MCF 10A (cell line): Measurements from ENCODE around the gene SPARCL1. TPM values are rescaled to one million over a fixed set of nuclear protein-coding genes. Genes with fewer than 3 reads are reported as not detected.

Experiments used
- BruUV-seq: library from RNA; stranded (reverse); fragments of 400-500 nt; replicated peaks from 2 replicates; lab custom pipeline; 2021; lab: Mats Ljungman, UMichigan
- CTCF ChIA-PET: fragments of 300-600 bp; sonication (Branson Sonifier 250); formaldehyde crosslinking; extraction: SDS; loops from one replicate; lab custom pipeline; 2021; ENCODE audit warnings: antibody characterized with exemption, inconsistent platforms; lab: Yijun Ruan, JAX
- POLR2A ChIA-PET: fragments of 300-600, 350-650 bp; sonication (Branson Sonifier 250); formaldehyde crosslinking; extraction: SDS; loops from one replicate; lab custom pipeline; 2020; ENCODE audit warnings: antibody characterized with exemption, inconsistent platforms; lab: Yijun Ruan, JAX
- DNase-seq: peaks from one replicate; pipeline ENCODE4 v3.0.0-alpha.2; 2018; ENCODE audit not compliant: unreplicated experiment
- H3K27ac Mint-ChIP-seq: one replicate; pipeline ENCODE4 v1.8.0; 2022; ENCODE audit warnings: mild to moderate bottlenecking, low read depth, mixed read lengths; ENCODE audit not compliant: unreplicated experiment
- H3K27me3 Mint-ChIP-seq: one replicate; pipeline ENCODE4 v1.8.0; 2022; ENCODE audit warnings: mixed read lengths; ENCODE audit not compliant: insufficient read depth, unreplicated experiment
- H3K36me3 Mint-ChIP-seq: one replicate; pipeline ENCODE4 v1.8.0; 2022; ENCODE audit warnings: mild to moderate bottlenecking, moderate library complexity, mixed read lengths; ENCODE audit not compliant: insufficient read depth, unreplicated experiment
- H3K4me1 Mint-ChIP-seq: one replicate; pipeline ENCODE4 v1.8.0; 2022; ENCODE audit warnings: mixed read lengths; ENCODE audit not compliant: insufficient read depth, unreplicated experiment
- H3K4me3 Mint-ChIP-seq: one replicate; pipeline ENCODE4 v1.8.0; 2022; ENCODE audit warnings: mild to moderate bottlenecking, moderate library complexity, mixed read lengths; ENCODE audit not compliant: unreplicated experiment
- H3K9me3 Mint-ChIP-seq: one replicate; pipeline ENCODE4 v1.8.0; 2022; ENCODE audit warnings: mixed read lengths; ENCODE audit not compliant: unreplicated experiment
- CTCF ChIP-seq: fragments of 200-600 bp; IDR thresholded peaks from one replicate; pipeline ENCODE4 v1.8.0; 2022; ENCODE audit warnings: antibody characterized with exemption, mild to moderate bottlenecking; ENCODE audit not compliant: unreplicated experiment
- intact Hi-C: fragments of 100-400 bp; cut with micrococcal nuclease; formaldehyde crosslinking; loops from 2 replicates; pipeline ENCODE4 v1.14.1; 2022
- total RNA-seq: library from RNA; stranded (reverse); gene quantifications from 2 replicates; pipeline ENCODE4 v1.2.3, GENCODE V29; 2022

Gene SPARCL1
- total RNA-seq, 1 experiment from 2014 or later: not detected

- BruUV-seq: no TSS peak
- Mint-ChIP-seq H3K27ac (no peak overlapping the region), H3K27me3 (no peaks in the 10 kb centered on the region), H3K4me3 (no peak overlapping the region), H3K36me3 (no peaks in the 10 kb centered on the region), H3K9me3 (no peaks in the 10 kb centered on the region), H3K4me1 (no peaks in the 10 kb centered on the region)
- intact Hi-C loops: no loop called here
- ChIA-PET POLR2A (interaction anchor here (0.6 kb wide), 2 partner anchors 11 to 371 kb away, joined by 3 to 5 read pairs; no protein-coding TSS in a partner anchor), CTCF (interaction anchor here (1.5 to 1.6 kb wide), 2 partner anchors 12 to 13 kb away, joined by 4 to 5 read pairs; no protein-coding TSS in a partner anchor)
- no peak for TF ChIP-seq CTCF
- DNase-seq: no peak
Observed at GRCh38 chr4:87478732-87479250, 50.4 kb downstream of the SPARCL1 start.

- ChIA-PET POLR2A (no interaction called here), CTCF (interaction anchor here (0.5 to 1.8 kb wide), 2 partner anchors 68 to 101 kb away, joined by 4 to 6 read pairs; no protein-coding TSS in a partner anchor)
- H3K4me3 Mint-ChIP-seq: no peak overlapping the region
- no peaks in the 10 kb centered on the region for H3K4me1 Mint-ChIP-seq
- no peak for TF ChIP-seq CTCF
- BruUV-seq: no TSS peak
- intact Hi-C loops: no loop called here
- H3K9me3 Mint-ChIP-seq: no peaks in the 10 kb centered on the region
- no peaks in the 10 kb centered on the region for H3K27me3 Mint-ChIP-seq
- no peak for DNase-seq
- no peak overlapping the region for H3K27ac Mint-ChIP-seq
- H3K36me3 Mint-ChIP-seq: no peaks in the 10 kb centered on the region
Observed at GRCh38 chr4:87476934-87477333, 52.2 kb downstream of the SPARCL1 start.

GRCh38 chr4:87469390-87469789, 59.8 kb downstream of the SPARCL1 start:
- POLR2A ChIA-PET: no interaction called here
- Mint-ChIP-seq H3K4me1 (no peaks in the 10 kb centered on the region), H3K36me3 (no peaks in the 10 kb centered on the region), H3K4me3 (no peak overlapping the region), H3K27me3 (no peaks in the 10 kb centered on the region), H3K9me3 (no peaks in the 10 kb centered on the region), H3K27ac (no peak overlapping the region)
- intact Hi-C loops: loop anchor here (5.0 kb wide), 4 partner anchors 77 to 572 kb away; partner anchors contain the start of gene HSD17B11
- DNase-seq: no peak
- CTCF ChIA-PET: interaction anchor here (0.5 to 3.2 kb wide), 5 partner anchors 20 to 380 kb away, joined by 3 to 21 read pairs (median 5); no protein-coding TSS in a partner anchor
- no peak for TF ChIP-seq CTCF
- no TSS peak for BruUV-seq

GRCh38 chr4:87465739-87466366, 63.3 kb downstream of the SPARCL1 start:
- no peak overlapping the region for H3K4me3 Mint-ChIP-seq
- DNase-seq: peak; percentile 50

More at GRCh38 chr4:87465739-87466366, 63.3 kb downstream of the SPARCL1 start:
- no peaks in the 10 kb centered on the region for H3K36me3 Mint-ChIP-seq
- H3K9me3 Mint-ChIP-seq: no peaks in the 10 kb centered on the region
- peak; percentile 47 for TF ChIP-seq CTCF
- intact Hi-C loops: loop anchor here (1.0 to 5.0 kb wide), 7 partner anchors 74 to 569 kb away; partner anchors contain the start of gene HSD17B11
- BruUV-seq: no TSS peak
- POLR2A ChIA-PET: interaction anchor here (1.8 to 1.9 kb wide), 2 partner anchors 90 to 112 kb away, joined by 4 to 5 read pairs; no protein-coding TSS in a partner anchor
- H3K27me3 Mint-ChIP-seq: no peaks in the 10 kb centered on the region
- CTCF ChIA-PET: interaction anchor here (0.6 to 3.1 kb wide), 34 partner anchors 8 to 378 kb away, joined by 3 to 41 read pairs (median 4); partner anchors contain the start of genes HSD17B11 and NUDT9
- no peaks in the 10 kb centered on the region for H3K4me1 Mint-ChIP-seq
- H3K27ac Mint-ChIP-seq: no peak overlapping the region
